ENCODE measurements around the gene PPP3CA. TPM values are rescaled to one million over a fixed set of nuclear protein-coding genes. Genes with fewer than 3 reads are reported as not detected.
A peak's percentile ranks its signal among the peaks of the same experiment; 100 is the strongest.
"Not testable (repeated sequence)": the region's sequence is repeated elsewhere in the genome, so short reads cannot be mapped to it uniquely, and the experiment has no call there.

Gene PPP3CA
- total RNA-seq, 1 donor from 2014 or later, result 52.2 TPM

DNA sequence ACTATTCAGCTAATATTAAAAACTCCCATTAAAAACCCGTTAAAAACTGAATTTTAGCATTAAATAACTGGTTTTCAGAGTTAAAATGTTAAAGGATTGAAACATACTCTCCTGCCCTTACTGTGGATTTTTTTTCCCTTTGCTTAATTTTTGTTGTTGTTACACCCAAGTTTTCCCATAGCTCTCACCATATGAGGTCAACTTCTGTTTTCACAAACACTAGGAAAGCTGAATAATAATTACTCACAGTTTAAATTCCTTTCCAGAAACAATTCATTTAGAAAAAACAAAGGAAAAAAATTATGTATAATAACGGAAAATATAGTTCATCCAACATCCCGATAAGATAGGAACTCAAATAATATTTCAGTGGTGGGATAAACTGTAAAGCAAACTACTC, 129.0 kb downstream of the PPP3CA start:
- DNase-seq (ENCODE audit: low read depth in 2 of 2), result peak; percentile 81 to 83

DNA sequence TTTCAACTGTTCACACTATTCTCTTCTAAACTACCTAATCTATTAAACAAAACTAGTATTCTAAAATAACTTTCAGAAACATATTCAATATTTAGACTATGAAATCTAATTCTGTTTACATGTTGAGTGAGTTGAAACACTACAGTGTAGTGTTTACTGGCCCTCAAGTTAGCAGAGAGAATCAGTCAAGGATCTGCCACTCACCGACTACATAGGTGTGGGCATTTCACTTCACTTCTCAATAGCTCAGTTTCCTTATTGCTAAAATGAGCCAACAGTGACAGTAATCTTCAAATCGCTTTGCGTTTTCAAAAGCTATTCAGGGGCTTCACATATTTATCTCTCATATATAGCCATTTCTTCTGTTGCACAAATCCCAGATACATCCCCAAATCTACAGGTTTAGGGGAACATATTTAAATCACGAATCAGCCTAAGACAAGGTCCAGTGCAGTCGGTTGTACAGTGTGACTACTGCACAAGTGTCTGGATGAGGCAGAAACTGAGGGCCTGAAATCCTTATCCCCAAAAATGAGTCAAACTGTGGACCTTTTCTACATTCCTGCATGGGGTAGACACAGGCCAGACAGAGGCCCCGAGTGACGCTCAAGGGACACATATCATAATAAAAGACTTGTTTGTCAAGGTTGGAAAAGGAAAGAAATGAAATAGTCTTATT, 129.8 kb downstream of the PPP3CA start:
- DNase-seq (ENCODE audit: low read depth in 2 of 2), result peak in 1 of 2 donors; percentile 36

DNA sequence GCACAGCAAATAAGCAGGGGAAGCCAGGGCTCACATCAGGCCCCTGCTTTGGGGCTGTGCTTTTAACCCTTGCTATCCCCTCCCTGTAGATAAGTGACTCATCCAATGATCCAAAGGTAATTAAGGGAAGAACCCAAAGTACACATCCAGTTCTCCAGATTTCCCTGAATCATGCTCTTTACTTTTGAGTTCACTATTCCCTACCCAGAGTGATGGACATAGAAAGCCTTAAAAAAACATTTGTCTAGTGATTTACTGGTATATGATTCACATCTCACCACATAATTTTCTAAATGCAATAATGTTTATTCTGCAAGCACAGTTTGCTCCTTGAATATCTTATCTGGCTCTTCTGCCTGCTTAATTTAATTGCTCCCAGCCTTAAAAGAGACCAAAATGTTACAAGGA, 136.2 kb downstream of the PPP3CA start:
- no peak for DNase-seq (ENCODE audit: low read depth in 2 of 2)

DNA sequence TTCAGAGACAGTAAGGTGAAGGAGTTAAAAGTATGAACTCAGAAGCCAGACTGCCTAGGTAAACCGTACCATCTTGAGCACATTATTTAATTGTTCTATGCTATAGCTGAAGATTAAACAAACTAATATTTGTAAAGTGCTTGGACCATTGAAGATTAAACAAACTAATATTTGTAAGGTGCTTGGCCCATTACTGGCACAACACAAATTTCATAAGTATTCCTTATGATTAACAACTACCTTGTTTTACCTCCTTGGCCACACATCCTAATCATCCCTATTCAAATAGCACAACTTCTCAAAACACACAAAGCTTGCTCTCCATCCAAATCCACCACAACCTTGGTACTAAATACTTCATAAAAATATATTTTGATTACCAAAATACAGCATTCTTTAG, 137.0 kb downstream of the PPP3CA start:
- DNase-seq (ENCODE audit: low read depth in 2 of 2), result no peak

DNA sequence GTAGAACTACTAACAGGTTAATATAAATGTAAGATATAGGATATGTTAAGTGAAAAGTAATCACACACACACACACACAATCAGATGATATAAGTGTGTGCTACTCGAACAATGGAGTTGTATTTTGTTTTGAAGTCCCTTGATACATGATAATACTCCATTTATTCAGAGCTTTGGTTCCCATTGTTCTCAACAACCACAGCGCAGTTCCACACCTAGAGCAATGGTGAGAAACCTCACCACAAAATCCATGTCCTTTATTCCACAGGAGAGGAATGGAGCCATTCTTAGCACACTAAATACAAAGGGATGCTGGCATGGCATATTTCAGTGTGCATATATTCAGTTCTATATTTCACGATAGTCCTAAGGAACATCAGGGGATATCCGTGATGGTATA, 139.2 kb downstream of the PPP3CA start:
- DNase-seq (ENCODE audit: low read depth in 2 of 2), result no peak

DNA sequence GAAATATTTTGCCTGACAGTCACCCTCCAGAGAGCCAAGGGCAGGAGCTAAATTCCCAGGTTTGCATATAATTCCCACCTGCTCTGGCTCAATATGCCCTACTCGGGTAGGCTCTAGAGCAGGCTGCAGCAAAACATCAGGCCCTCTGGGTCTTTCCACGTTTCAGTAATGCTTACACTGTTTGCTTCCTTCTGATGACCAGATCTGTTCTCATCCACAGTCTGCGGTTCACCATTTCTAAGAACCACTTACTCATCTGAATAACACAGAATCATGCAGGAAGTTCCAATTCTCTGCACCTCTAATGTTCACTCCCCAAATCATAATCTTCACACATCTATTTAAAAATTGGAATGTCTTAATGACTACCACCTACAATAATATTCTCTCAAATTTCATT, 141.4 kb downstream of the PPP3CA start:
- DNase-seq (ENCODE audit: low read depth in 2 of 2), result no peak

DNA sequence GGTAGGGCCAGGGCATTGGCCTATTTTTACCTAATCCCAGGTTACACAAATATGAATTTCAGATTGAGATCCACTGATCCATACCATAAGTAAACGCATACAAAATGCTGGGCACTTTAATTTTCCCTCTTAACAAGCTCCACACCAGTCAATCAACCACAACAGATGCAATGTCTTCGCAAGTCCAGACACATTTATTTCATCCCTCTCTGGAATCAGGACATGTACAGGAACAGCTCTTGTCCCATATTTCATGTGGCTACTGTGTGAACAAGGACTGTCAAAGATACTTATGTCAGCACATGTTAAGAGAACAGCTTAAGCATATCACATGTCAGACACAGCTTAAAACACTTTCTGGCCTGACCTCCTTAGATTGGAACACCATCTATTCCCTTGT, 145.9 kb downstream of the PPP3CA start:
- no peak for DNase-seq (ENCODE audit: low read depth in 2 of 2)

DNA sequence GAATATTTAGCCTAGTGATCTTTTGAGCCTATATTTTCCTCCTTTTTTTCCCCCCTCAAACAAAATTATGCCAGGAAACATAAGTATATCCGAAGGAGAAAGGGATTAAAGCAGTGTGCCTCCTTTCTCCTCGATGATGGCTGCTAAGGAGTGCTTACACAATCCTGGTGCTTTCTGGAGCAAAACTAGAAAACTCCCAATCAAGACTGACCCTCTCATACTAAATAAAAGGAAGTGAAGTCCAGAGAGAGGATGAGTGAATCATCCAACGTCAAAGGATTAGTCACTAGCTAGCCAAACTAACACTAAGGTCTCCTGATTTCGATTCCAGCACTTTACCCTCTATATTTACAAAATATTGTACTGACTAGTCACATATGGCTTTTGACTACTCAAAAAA, 146.8 kb downstream of the PPP3CA start:
- DNase-seq (ENCODE audit: low read depth in 2 of 2), result peak; percentile 80 to 96

DNA sequence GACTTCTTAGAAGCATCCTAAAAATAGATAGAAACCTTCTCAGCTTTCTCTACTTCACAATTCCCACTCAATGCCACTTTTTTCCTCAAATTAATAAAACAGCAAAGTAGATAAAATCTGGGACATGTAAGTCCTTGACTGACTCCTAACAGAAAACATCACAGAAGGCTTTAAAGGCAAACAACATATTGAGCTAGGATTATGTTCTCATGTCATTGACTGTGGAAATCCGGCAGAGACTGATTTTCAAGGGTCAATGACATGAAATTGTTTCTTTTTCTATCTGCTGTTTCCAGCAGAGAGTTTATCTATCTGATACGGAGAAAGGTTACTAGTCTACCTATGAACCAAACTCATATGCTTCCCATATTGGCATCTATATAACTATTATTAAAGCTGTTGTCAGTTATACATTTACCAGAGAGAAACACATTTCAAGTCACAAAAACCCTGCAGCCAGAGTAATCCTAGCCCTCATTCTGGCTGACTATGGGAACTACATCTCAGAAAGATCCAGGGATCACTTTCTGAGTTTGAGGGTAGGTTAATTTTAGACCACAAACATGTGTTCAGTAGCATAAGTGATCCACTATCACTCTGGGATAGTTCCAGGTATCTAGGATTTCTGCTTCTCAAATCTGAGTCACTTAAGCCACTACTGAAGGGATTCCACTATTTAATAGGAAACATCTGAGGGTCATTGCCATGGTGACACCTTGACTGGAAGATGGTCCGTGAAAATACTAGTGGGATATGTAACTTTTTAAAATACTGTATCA, 147.6 kb downstream of the PPP3CA start:
- DNase-seq (ENCODE audit: low read depth in 2 of 2), result peak in 1 of 2 donors; percentile 74

DNA sequence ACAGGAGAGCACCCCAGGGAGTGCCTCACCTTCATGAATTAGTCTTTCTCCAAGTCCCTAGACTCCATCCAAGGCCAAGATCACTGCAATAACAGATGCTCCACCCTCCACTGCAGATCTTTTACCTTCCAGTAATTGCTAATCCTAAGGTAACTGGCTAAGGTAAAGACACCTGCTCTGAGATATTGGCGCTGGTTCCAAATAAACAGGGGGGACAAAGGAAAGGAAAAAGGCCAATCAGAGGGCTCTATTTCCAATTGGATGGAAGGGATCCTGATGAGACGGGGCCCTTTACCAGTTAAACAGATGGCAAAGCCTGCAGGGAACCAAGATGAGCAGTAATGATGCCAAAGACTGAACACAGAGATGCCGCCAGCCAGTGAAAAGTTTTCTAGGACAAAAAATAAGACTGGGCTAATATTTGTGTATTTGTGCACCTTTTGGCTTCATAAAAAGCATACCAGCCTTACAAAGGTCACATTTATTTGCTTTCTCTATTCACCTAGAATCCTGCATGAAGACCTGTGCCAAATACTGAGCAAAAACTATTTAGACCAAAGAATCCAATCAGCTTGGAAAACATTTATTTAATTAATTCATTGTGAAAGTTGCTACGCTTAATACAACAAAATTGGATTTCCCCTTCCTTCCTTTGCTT, 148.5 kb downstream of the PPP3CA start:
- DNase-seq (ENCODE audit: low read depth in 2 of 2), result no peak

DNA sequence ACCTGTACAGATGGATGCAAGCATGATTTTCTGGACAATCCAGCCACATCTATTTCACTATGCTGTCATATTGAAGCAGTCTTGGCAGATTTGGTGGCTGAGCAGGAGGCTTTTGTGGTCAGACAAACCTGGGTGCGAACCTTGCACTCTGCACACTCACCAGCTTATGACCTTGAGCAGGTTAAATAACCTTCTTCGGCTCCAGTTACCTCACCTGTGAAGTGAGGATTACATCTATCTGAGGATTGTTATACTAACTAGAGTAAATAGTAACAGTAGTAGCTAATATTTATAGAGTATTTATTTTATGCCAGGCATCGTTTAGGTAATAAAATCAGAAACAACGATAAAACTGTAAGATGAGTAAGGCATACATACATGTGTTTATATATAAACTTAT, 150.0 kb downstream of the PPP3CA start:
- no peak for DNase-seq (ENCODE audit: low read depth in 2 of 2)

DNA sequence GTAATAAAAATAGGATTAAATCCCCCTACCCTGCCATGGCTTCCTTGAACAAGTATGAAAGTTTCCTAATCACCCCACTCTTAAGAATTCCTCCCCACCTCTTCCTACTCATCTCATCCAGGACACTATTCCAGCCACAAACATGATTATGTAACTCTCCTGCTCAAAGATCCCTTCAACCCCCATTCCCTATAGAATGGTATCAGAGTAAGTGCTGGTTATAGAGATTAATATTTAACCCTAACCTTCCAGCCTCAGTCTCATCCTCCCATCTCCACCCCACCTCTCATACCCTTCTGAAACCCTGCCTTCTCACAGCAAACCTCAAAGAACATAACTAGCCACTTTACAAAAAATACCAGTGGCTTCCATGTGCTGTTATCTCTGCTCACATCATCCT, 155.1 kb downstream of the PPP3CA start:
- no peak for DNase-seq (ENCODE audit: low read depth in 2 of 2)

DNA sequence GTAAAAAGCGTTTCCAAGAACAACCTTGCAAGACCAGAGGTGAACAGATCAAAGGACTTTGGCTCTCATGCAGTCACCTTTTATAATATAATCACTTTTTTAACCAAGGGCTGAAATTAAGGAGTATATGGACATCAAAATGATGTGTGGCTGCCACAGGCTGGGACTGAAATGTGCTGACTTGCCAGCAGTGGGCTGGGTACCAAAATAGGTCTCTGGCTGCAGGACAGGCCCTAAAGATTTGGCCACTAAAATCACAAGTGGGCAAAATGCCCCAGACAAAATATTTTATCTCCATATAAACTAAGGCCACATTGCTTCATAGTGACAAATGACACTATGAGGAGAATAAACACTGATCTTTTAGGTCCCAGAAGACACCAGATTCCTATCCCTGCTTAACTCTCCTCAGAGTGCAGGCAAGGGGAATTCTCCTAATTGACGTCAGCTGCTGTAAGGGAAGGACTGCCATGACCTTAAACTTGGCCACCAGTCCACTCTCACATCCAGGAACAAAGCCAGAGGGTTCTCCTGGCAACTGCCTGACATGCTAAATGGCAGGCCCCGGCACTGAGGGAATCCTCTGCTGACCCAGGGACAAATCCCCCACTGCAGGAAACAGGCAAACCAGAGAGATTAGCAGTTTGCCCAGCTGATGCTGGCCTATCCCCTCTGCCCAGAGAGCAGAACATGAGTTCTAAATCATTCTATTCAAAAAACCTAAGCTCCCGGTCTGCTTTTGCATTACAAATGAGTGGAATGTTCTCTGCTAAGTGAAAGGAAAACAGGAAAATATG, 155.8 kb downstream of the PPP3CA start:
- peak; percentile 99 to 100 for DNase-seq (ENCODE audit: low read depth in 2 of 2)

DNA sequence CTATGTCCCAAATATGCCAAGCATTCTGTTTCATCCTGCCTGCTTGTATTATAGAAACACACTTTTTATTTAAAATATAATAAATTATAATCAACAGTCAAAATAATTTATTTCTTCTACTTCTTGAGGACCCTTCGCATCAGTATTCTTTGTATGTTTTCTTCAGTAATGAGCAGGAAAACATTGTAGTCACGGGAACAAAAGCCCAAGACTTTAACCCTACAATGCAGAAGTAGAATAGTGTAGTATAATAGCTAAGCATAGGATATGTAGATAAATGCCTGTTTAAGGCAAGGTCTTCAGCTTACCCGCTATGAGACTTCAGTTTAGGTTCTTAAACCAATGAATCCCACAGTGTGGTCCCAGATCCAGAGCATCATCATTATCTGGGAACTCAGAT, 156.6 kb downstream of the PPP3CA start:
- DNase-seq (ENCODE audit: low read depth in 2 of 2), result no peak

DNA sequence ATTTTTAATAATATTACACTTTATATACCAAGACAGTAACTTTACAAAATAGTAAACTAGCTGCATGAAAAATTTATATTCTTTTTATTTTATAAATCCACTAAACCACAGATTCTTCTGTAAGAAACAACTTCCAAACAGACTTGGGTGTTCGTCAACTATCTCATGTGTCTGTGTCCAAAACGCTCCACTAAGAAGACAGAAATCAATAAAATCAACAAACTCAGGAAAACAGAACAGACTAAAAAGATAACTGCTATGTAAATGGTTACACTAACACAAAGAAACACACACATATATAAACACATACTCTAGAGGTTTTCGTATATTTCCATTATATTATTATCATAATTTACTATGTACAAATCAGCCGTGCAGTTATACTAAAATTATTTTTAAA, 158.4 kb downstream of the PPP3CA start:
- no peak for DNase-seq (ENCODE audit: low read depth in 2 of 2)

DNA sequence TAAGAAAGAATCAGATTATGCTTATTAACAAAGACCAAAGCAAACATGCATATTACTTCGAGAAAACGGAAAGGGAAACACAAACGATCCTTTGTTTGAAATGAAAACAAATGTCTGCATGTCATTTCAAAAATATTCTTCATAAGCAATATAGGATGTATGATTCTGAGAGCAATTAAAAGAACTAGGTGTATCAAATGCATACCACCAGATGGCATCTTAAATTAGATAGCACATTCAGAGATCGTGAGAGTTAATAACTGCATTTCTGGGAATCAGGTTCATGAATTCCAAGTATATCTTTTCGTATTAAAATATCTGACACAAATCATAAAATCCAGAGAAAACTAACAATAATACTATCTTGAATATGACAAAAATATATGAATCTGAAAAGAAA, 159.5 kb downstream of the PPP3CA start:
- peak; percentile 30 to 64 for DNase-seq (ENCODE audit: low read depth in 2 of 2)

DNA sequence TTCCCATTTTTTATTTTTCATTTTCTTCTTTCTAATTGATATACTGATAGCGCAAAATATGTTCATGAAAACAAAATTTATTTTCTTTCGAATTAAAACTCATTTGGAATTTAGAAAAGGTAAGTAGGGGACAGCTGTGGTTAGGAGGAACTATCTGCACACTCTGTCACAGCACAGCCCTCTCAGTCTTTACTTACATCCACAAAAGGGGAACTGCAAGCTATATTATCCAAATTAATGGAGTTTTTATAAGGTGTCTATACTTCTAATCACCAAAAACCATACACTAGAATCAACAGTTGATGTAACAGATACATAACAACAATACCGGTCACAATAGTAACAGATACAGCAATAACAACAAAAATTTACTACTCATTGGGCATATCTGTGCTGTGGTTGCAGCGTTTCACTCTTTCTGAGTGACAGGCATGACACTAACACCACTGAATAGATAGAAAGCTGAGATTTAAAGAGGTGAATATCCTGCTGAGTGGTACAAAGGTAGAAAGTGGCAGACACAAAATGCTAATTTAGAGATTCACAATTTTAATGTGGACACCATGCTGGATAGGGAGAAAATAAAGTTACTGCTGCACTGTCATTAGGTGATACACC, 160.7 kb downstream of the PPP3CA start:
- no peak for DNase-seq (ENCODE audit: low read depth in 2 of 2)

DNA sequence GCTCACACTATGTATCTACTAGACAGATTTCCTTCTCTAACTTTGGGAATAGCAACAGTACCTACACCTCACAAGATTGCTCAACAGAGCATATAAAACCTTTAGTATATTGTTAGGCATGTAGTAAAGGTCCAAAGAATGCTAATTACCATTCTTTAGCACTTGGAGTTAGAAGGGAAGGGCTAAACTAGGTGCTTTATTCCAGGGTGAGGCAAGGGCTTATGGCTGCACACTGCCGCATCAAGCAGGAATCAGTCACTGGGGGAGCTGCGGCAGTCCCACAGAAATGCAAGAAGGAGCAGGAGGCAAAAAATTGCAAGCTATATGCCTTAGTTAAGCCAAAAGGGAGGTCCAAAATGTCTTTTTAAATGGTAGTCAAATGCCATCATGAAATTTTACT, 162.7 kb downstream of the PPP3CA start:
- DNase-seq (ENCODE audit: low read depth in 2 of 2), result no peak

DNA sequence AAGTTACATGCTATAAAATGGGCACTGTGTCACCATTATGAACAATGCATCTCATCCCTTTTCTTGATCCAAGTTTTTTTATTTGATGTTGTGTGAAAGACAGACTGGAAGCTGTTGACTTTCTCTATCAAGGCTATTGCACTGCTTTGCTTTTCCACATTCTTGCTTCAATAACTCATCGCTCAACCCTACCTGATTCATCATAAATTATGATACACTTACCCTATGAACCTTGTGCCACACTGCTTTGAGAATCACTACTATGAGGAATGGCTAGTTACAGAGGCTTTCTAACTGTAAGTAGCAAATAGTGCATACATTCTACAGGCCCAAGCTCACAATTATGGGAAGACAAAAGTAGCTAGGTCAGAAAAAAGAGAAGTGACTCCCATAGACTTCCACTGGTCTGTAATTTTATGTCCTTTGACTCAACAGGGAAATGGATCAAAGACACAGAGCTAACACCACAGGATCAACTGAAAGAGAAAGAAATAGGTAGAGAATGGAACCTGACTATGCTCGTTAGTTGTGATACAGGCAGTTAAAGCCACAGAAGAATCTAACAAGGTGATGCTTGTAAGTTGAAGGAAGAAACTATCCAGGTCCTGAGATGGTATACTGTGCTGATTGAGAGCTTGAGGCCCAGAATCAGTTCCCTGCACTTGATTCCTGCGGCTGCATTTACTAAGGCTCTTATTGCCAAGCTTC, 163.5 kb downstream of the PPP3CA start:
- DNase-seq (ENCODE audit: low read depth in 2 of 2), result no peak

DNA sequence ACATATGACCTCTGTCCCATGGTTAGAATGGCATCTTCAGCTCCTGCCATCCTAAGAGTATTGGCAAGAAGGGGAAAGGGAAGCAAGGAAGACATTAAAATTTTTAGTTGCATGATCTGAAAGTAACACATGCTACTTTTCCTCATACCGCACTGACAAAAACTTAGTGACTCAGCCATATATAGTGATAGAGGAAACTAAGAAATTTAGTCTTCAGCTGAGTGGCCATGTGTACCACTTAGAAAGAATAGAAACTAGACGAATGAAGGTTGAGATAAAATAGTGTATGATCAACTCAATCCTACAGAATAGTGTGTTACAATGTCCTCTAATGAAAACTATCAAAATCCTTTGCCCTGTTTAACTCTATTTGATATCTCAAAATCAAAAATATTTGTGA, 164.1 kb downstream of the PPP3CA start:
- DNase-seq (ENCODE audit: low read depth in 2 of 2), result no peak

DNA sequence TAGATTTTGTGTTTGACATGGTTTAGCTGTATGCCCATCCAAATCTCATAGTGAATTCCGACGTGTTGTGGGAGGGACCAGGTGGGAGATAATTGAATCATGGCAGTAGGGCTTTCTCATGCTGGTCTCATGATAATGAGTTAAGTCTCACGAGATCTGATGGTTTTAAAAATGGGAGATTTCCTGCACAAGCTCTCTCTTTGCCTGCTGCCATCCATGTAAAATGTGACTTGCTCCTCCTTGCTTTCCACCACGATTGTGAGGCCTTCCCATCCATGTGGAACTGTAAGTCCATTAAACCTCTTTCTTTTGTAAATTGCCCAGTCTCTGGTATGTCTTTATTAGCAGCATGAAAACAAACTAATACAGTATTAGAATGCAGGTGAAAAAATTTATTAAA, 164.6 kb downstream of the PPP3CA start:
- DNase-seq (ENCODE audit: low read depth in 2 of 2), result not testable (repeated sequence)

All from dermis microvascular lymphatic vessel endothelial cell (primary cell).